Activated T-helper 1 cell treated with anti-CD3 and anti-CD28 coated beads, Interleukin-2, amount 50 U/mL, for 16 hours (primary cell): ENCODE results near the gene ROS1.

Source experiments
- DNase-seq, 2 donors: peaks; one replicate each; pipeline ENCODE4 v3.0.0-alpha.2; 2020; ENCODE audit warnings: low read depth in 1 of 2, low spot score in 1 of 2

Gene ROS1

GRCh38 chr6:117311726-117312125 is 114.0 kb downstream of the ROS1 start:
- DNase-seq, result no peak

- DNase-seq, result no peak
Observed at GRCh38 chr6:117311310-117311709, 114.4 kb downstream of the ROS1 start.

GRCh38 chr6:117309611-117310010 is 116.1 kb downstream of the ROS1 start:
- DNase-seq, result no peak

GRCh38 chr6:117309069-117309468 is 116.7 kb downstream of the ROS1 start:
- no peak for DNase-seq

GRCh38 chr6:117307655-117308054 is 118.1 kb downstream of the ROS1 start:
- no peak for DNase-seq

- DNase-seq, result no peak
Observed at GRCh38 chr6:117306227-117306790, 119.4 kb downstream of the ROS1 start.

GRCh38 chr6:117304446-117304845 is 121.3 kb downstream of the ROS1 start:
- no peak for DNase-seq

GRCh38 chr6:117303323-117303722 is 122.4 kb downstream of the ROS1 start:
- no peak for DNase-seq

GRCh38 chr6:117298941-117299340 is 126.8 kb downstream of the ROS1 start:
- DNase-seq, result no peak

GRCh38 chr6:117290173-117290846 is 135.4 kb downstream of the ROS1 start:
- DNase-seq, result no peak

- DNase-seq, result no peak
Observed at GRCh38 chr6:117288083-117288715, 137.5 kb downstream of the ROS1 start.

- no peak for DNase-seq
Observed at GRCh38 chr6:117280922-117281321, 144.8 kb downstream of the ROS1 start.

- no peak for DNase-seq
Observed at GRCh38 chr6:117276778-117277316, 148.9 kb downstream of the ROS1 start.

- DNase-seq, result no peak
Observed at GRCh38 chr6:117275711-117276110, 150.0 kb downstream of the ROS1 start.

GRCh38 chr6:117275205-117275604 is 150.5 kb downstream of the ROS1 start:
- DNase-seq, result no peak

- no peak for DNase-seq
Observed at GRCh38 chr6:117272891-117273290, 152.9 kb downstream of the ROS1 start.

- DNase-seq, result no peak
Observed at GRCh38 chr6:117272032-117272866, 153.5 kb downstream of the ROS1 start.

GRCh38 chr6:117270843-117271507 is 154.8 kb downstream of the ROS1 start:
- DNase-seq, result no peak

- no peak for DNase-seq
Observed at GRCh38 chr6:117270055-117270842, 155.5 kb downstream of the ROS1 start.

GRCh38 chr6:117269638-117270054 is 156.1 kb downstream of the ROS1 start:
- DNase-seq, result no peak
